T-cell (primary cell): ENCODE results near the gene EVI5L. TPM values are rescaled to one million over a fixed set of nuclear protein-coding genes. Genes with fewer than 3 reads are reported as not detected.
A peak's percentile ranks its signal among the peaks of the same experiment; 100 is the strongest.

ENCODE experiments used
- ATAC-seq, 4 experiments: fragments of 200-7000 bp in 3 of 4; fragments of 150-1000 bp in 1 of 4; cut with Tn5 transposase; replicated peaks in 1 of 4; 1 replicate in 3 of 4; 2 replicates in 1 of 4; pipeline ENCODE4 v1.10.0; 2021; ENCODE audit warnings: moderate library complexity in 3 of 4, mild to moderate bottlenecking in 2 of 4, moderate number of reproducible peaks in 1 of 4
- CTCF ChIA-PET, 2 donors: fragments of 300-600 bp; sonication (Branson Sonifier 250); formaldehyde crosslinking; loops; one replicate each; lab custom pipeline; 2022; ENCODE audit warnings: antibody characterized with exemption in 2 of 2; lab: Charles Lee
- POLR2A ChIA-PET, 2 donors: fragments of 300-600 bp; sonication (Branson Sonifier 250); formaldehyde crosslinking; loops; one replicate each; lab custom pipeline; 2022; ENCODE audit warnings: antibody characterized with exemption in 2 of 2; lab: Charles Lee
- DNase-seq, 35 experiments: peaks; one replicate each; pipeline versions ENCODE4 v3.0.0 to v3.0.0-alpha.2; 2013 to 2023
- H3K27ac ChIP-seq: one replicate; pipeline ENCODE4 v1.5.1; 2013; ENCODE audit warnings: low read length
- H3K27me3 ChIP-seq, 2 experiments: replicated peaks in 1 of 2; 1 replicate in 1 of 2; 2 replicates in 1 of 2; pipeline versions ENCODE4 v1.6.1 to v1.7.0; 2013; ENCODE audit warnings: low read length in 1 of 2, mixed read lengths in 1 of 2; ENCODE audit not compliant: control insufficient read depth in 2 of 2, insufficient read depth in 2 of 2; ENCODE audit errors: extremely low read depth in 1 of 2
- H3K36me3 ChIP-seq, 2 donors: 1 replicate in 1 of 2; 2 replicates in 1 of 2; pipeline versions ENCODE4 v1.6.1 to v1.7.0; 2013; ENCODE audit warnings: low read length in 1 of 2; ENCODE audit not compliant: control insufficient read depth in 2 of 2, insufficient read depth in 1 of 2; ENCODE audit errors: extremely low read depth in 1 of 2
- H3K4me1 ChIP-seq, 2 experiments: 1 replicate in 1 of 2; 2 replicates in 1 of 2; pipeline versions ENCODE4 v1.6.1 to v1.7.0; 2013; ENCODE audit warnings: low read length in 2 of 2, mixed read lengths in 1 of 2; ENCODE audit not compliant: insufficient read depth in 2 of 2, control insufficient read depth in 1 of 2; ENCODE audit errors: extremely low read depth in 1 of 2
- H3K4me3 ChIP-seq, 2 donors: 1 replicate in 1 of 2; 2 replicates in 1 of 2; pipeline versions ENCODE4 v1.5.1 to v1.7.0; 2013; ENCODE audit warnings: mild to moderate bottlenecking in 2 of 2, low read length in 1 of 2, moderate library complexity in 1 of 2; ENCODE audit not compliant: control insufficient read depth in 1 of 2; ENCODE audit errors: extremely low read depth in 1 of 2
- H3K9me3 ChIP-seq: 2 replicates; pipeline ENCODE4 v1.7.0; 2013
- H3K27ac Mint-ChIP-seq, 2 donors: one replicate each; pipeline ENCODE4 v1.8.0; 2020 to 2021; ENCODE audit warnings: mild to moderate bottlenecking in 2 of 2, mixed read lengths in 2 of 2
- H3K27me3 Mint-ChIP-seq, 2 donors: one replicate each; pipeline ENCODE4 v1.8.0; 2021 to 2022; ENCODE audit warnings: mixed read lengths in 2 of 2
- H3K36me3 Mint-ChIP-seq: one replicate; pipeline ENCODE4 v1.8.0; 2021; ENCODE audit warnings: mixed read lengths
- H3K4me1 Mint-ChIP-seq, 3 donors: one replicate each; pipeline ENCODE4 v1.8.0; 2020 to 2022; ENCODE audit warnings: mixed read lengths in 3 of 3, mild to moderate bottlenecking in 1 of 3
- H3K4me3 Mint-ChIP-seq, 3 donors: one replicate each; pipeline ENCODE4 v1.8.0; 2020 to 2022; ENCODE audit warnings: mild to moderate bottlenecking in 3 of 3, mixed read lengths in 3 of 3, moderate library complexity in 3 of 3
- H3K9me3 Mint-ChIP-seq, 3 donors: one replicate each; pipeline ENCODE4 v1.8.0; 2020 to 2022; ENCODE audit warnings: mixed read lengths in 3 of 3
- WGBS: methylation state at CpG from one replicate; pipeline ENCODE4 v1.1.5; 2013; ENCODE audit warnings: missing lambda C conversion rate; ENCODE audit not compliant: insufficient coverage; 5-methylcytosine and 5-hydroxymethylcytosine counted together
- total RNA-seq, 35 experiments: library from RNA in 6 of 35; stranded (reverse) in 6 of 35; fragments of 120-200 nt in 1 of 35; gene quantifications; one replicate each; pipeline versions ENCODE4 v1.2.1 to v1.2.4 and lab custom pipeline; 2013 to 2026

Gene EVI5L
- total RNA-seq, 5 donors from 2014 or later (not counting 1 experiment from before 2014, with no cell fraction given) = 9.6 to 15.1 (median 13.7) TPM

DNA sequence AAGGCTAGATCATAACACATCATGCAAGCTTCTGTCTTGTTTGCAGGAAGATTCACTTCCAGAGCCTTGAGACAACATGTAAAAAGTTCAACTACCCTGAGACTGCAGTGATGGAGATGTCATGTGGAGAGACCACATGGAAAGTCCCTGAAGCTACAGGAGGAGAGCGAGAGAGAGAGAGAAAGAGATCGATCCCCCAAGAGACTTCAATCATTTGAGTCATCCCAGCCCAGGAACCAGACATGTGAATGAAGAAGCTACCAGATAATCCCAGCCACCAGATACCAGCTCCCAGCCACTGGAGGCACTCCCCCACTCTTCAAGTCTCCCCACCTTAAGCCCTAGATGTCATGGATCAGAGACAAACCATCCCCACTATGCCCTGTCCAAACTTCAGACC, 10.7 kb upstream of the EVI5L start:
- peaks cover 0 to 16% of the 10 kb centered on the region in 2 experiments for H3K27me3 ChIP-seq
- no peaks in the 10 kb centered on the region for H3K9me3 ChIP-seq
- Mint-ChIP-seq H3K27me3 (peaks cover 12 to 30% of the 10 kb centered on the region in 2 donors), H3K4me1 (peaks cover 13 to 17% (median 16%) of the 10 kb centered on the region in 3 donors), H3K27ac (no peak overlapping the region), H3K36me3 (no peaks in the 10 kb centered on the region), H3K4me3 (no peak overlapping the region), H3K9me3 (peaks cover 0 to 3% (median 3%) of the 10 kb centered on the region in 3 donors)
- DNase-seq = no peak
- no peak overlapping the region for H3K4me3 ChIP-seq
- WGBS = no CpG with 5 or more reads among the region's 2 CpGs
- H3K27ac ChIP-seq = no peak overlapping the region
- no peak for ATAC-seq
- ChIA-PET CTCF (no interaction called here), POLR2A (interaction anchor here in 1 of 2 donors (0.6 kb wide), 1 partner anchor 20 kb away, joined by 8 read pairs; no protein-coding TSS in a partner anchor)
- no peaks in the 10 kb centered on the region for H3K36me3 ChIP-seq
- peaks cover 3 to 15% of the 10 kb centered on the region in 2 experiments for H3K4me1 ChIP-seq

GRCh38 chr19:7820588-7820987, 9.4 kb upstream of the EVI5L start:
- Histone ChIP-seq H3K4me1 (peaks cover 0 to 2% of the 10 kb centered on the region in 2 experiments), H3K27me3 (peaks cover 0 to 16% of the 10 kb centered on the region in 2 experiments), H3K9me3 (no peaks in the 10 kb centered on the region), H3K27ac (no peak overlapping the region), H3K36me3 (no peaks in the 10 kb centered on the region), H3K4me3 (no peak overlapping the region)
- Mint-ChIP-seq H3K27ac (no peak overlapping the region), H3K9me3 (peaks cover 0 to 3% (median 3%) of the 10 kb centered on the region in 3 donors), H3K36me3 (no peaks in the 10 kb centered on the region), H3K4me1 (peaks cover 2 to 5% (median 3%) of the 10 kb centered on the region in 3 donors), H3K4me3 (no peak overlapping the region), H3K27me3 (peaks cover 12 to 30% of the 10 kb centered on the region in 2 donors)
- POLR2A ChIA-PET = interaction anchor here in 1 of 2 donors (0.6 kb wide), 1 partner anchor 56 kb away, joined by 4 read pairs; no protein-coding TSS in a partner anchor
- CTCF ChIA-PET = interaction anchor here in 1 of 2 donors (0.8 kb wide), 1 partner anchor 49 kb away, joined by 3 read pairs; no protein-coding TSS in a partner anchor
- no CpG with 5 or more reads among the region's 3 CpGs for WGBS
- no peak for ATAC-seq
- no peak for DNase-seq

DNA sequence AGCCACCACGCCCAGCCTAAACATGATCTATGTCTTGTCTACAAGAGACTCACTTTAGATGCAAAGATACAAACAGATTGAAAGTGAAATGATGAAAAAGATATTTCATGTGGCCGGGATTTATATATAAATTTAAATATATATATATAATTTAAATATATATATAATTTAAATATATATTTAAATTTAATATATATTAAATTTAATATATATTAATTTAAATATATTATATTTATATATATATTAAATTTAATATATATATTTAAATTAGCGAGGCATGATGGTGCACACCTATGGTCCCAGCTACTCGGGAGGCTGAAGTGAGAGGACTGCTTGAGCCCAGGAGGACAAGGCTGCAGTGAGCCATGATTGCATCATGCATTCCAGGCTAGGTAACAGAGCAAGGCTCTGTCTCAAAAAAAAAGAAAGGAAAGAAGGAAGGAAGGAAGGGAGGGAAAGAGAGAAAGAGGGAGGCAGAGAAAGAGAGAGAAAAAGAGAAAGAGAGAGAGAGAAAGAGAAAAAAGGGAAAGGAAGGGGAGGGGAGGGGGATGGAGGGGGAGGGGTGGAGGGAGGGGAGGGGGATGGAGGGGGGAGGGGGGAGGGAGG, 7.0 kb upstream of the EVI5L start:
- 80% methylated on average over 1 of the region's 4 CpGs for WGBS
- ChIA-PET POLR2A (no interaction called here), CTCF (no interaction called here)
- Mint-ChIP-seq H3K4me3 (no peak overlapping the region), H3K27me3 (peaks cover 12 to 29% of the 10 kb centered on the region in 2 donors), H3K36me3 (no peaks in the 10 kb centered on the region), H3K9me3 (peaks cover 0 to under 1% (median 0%) of the 10 kb centered on the region in 3 donors), H3K4me1 (no peaks in the 10 kb centered on the region), H3K27ac (no peak overlapping the region)
- no peaks in the 10 kb centered on the region for H3K36me3 ChIP-seq
- no peak for DNase-seq
- no peak for ATAC-seq
- no peak overlapping the region for H3K27ac ChIP-seq
- no peaks in the 10 kb centered on the region for H3K9me3 ChIP-seq
- H3K4me1 ChIP-seq = no peaks in the 10 kb centered on the region
- H3K27me3 ChIP-seq = peaks cover 0 to 16% of the 10 kb centered on the region in 2 experiments
- H3K4me3 ChIP-seq = no peak overlapping the region

GRCh38 chr19:7823686-7824301, 6.2 kb upstream of the EVI5L start:
- ChIA-PET POLR2A (no interaction called here), CTCF (interaction anchor here in 1 of 2 donors (0.7 kb wide), 1 partner anchor 139 kb away, joined by 4 read pairs; no protein-coding TSS in a partner anchor)
- no peak overlapping the region for H3K4me3 ChIP-seq
- peaks cover 0 to 2% of the 10 kb centered on the region in 2 experiments for H3K4me1 ChIP-seq
- no peak for DNase-seq
- H3K36me3 ChIP-seq = no peaks in the 10 kb centered on the region
- Mint-ChIP-seq H3K9me3 (no peaks in the 10 kb centered on the region), H3K4me3 (no peak overlapping the region), H3K27me3 (peaks cover 12 to 29% of the 10 kb centered on the region in 2 donors), H3K36me3 (no peaks in the 10 kb centered on the region), H3K27ac (no peak overlapping the region), H3K4me1 (no peaks in the 10 kb centered on the region)
- ATAC-seq = no peak
- H3K27me3 ChIP-seq = peaks cover 0 to 16% of the 10 kb centered on the region in 2 experiments
- 93% methylated on average over 4 of the region's 9 CpGs for WGBS
- no peak overlapping the region for H3K27ac ChIP-seq
- no peaks in the 10 kb centered on the region for H3K9me3 ChIP-seq

GRCh38 chr19:7829166-7829520, 875 bp upstream of the EVI5L start:
- H3K4me1 Mint-ChIP-seq = peaks cover 17 to 21% (median 19%) of the 10 kb centered on the region in 3 donors
- H3K27ac Mint-ChIP-seq = peak overlapping the region; percentile 79 to 83
- peak overlapping the region; percentile 77 to 83 (median 79) for H3K4me3 Mint-ChIP-seq
- H3K9me3 Mint-ChIP-seq = no peaks in the 10 kb centered on the region
- peak overlapping the region; percentile 34 to 44 for H3K4me3 ChIP-seq
- no peaks in the 10 kb centered on the region for H3K27me3 Mint-ChIP-seq
- H3K36me3 ChIP-seq = no peaks in the 10 kb centered on the region
- H3K9me3 ChIP-seq = no peaks in the 10 kb centered on the region
- 0% methylated on average over 7 of the region's 18 CpGs for WGBS
- H3K4me1 ChIP-seq = peaks cover 8 to 29% of the 10 kb centered on the region in 2 experiments
- H3K36me3 Mint-ChIP-seq = no peaks in the 10 kb centered on the region
- ChIA-PET POLR2A (no interaction called here), CTCF (interaction anchor here (0.6 to 1.1 kb wide), 2 partner anchors 149 to 196 kb away, joined by 3 to 4 read pairs; partner anchors contain the start of gene TRAPPC5 (in 1 of the 2))
- ATAC-seq = no peak
- no peak for DNase-seq
- H3K27me3 ChIP-seq = no peaks in the 10 kb centered on the region
- no peak overlapping the region for H3K27ac ChIP-seq

GRCh38 chr19:7830272-7830771, 304 bp downstream of the EVI5L start:
- H3K4me1 ChIP-seq = peaks cover 8 to 29% of the 10 kb centered on the region in 2 experiments
- Mint-ChIP-seq H3K9me3 (no peaks in the 10 kb centered on the region), H3K4me3 (peak overlapping the region in 2 of 3 donors; percentile 73 to 83), H3K27me3 (no peaks in the 10 kb centered on the region), H3K27ac (no peak overlapping the region), H3K4me1 (peaks cover 17 to 21% (median 19%) of the 10 kb centered on the region in 3 donors), H3K36me3 (no peaks in the 10 kb centered on the region)
- no peak overlapping the region for H3K27ac ChIP-seq
- ATAC-seq (peak in 1 of 4 experiments; percentile 3), DNase-seq (peak in 3 of 35 experiments; percentile 14 to 24 (median 22))
- no peaks in the 10 kb centered on the region for H3K27me3 ChIP-seq
- H3K36me3 ChIP-seq = no peaks in the 10 kb centered on the region
- POLR2A ChIA-PET = no interaction called here
- peak overlapping the region in 1 of 2 donors; percentile 45 for H3K4me3 ChIP-seq
- CTCF ChIA-PET = interaction anchor here in 1 of 2 donors (0.5 kb wide), 1 partner anchor 712 kb away, joined by 4 read pairs; no protein-coding TSS in a partner anchor
- under 1% methylated on average over 50 of the region's 53 CpGs for WGBS
- no peaks in the 10 kb centered on the region for H3K9me3 ChIP-seq
